GM12865 (cell line): Measurements from ENCODE around the gene CNOT4.

Experiments
- DNase-seq: peaks from one replicate; pipeline ENCODE4 v3.0.0; 2010; ENCODE audit warnings: low read depth
- H3K4me3 ChIP-seq: 2 replicates; pipeline ENCODE4 v1.5.1; 2011; ENCODE audit warnings: mild to moderate bottlenecking, low read depth, low read length, control low read depth
- TF ChIP-seq, protein P1 (sequence below): IDR thresholded peaks from 2 replicates; pipeline ENCODE4 v1.5.1; 2011; ENCODE audit warnings: low read length, control low read depth, low read depth, inconsistent platforms; ENCODE audit not compliant: insufficient read depth; ENCODE audit errors: missing control alignments

Gene CNOT4

GRCh38 chr7:135392701-135393100, 117.2 kb downstream of the CNOT4 start:
- DNase-seq, result no peak
- TF ChIP-seq, protein P1, sequence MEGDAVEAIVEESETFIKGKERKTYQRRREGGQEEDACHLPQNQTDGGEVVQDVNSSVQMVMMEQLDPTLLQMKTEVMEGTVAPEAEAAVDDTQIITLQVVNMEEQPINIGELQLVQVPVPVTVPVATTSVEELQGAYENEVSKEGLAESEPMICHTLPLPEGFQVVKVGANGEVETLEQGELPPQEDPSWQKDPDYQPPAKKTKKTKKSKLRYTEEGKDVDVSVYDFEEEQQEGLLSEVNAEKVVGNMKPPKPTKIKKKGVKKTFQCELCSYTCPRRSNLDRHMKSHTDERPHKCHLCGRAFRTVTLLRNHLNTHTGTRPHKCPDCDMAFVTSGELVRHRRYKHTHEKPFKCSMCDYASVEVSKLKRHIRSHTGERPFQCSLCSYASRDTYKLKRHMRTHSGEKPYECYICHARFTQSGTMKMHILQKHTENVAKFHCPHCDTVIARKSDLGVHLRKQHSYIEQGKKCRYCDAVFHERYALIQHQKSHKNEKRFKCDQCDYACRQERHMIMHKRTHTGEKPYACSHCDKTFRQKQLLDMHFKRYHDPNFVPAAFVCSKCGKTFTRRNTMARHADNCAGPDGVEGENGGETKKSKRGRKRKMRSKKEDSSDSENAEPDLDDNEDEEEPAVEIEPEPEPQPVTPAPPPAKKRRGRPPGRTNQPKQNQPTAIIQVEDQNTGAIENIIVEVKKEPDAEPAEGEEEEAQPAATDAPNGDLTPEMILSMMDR, result no peak
- no peak overlapping the region for H3K4me3 ChIP-seq

DNA sequence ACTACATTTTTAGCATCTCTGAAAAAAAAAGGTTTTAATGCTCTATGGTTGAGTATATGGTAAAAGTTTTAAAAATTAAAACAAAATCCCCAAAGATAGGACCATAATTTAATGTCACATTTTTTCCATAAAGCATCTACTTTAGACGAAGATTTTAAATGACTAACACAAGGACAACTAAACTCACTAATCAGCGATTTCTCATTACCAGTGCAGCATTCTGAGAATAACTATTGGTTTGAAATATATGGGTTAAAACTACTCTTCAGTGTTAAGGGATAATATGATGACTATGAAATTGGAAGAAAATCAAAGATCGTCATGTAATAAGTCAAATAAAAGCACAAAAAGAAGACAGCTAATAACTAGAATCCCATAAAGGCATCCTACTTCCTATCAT, 118.4 kb downstream of the CNOT4 start:
- TF ChIP-seq, protein P1, result no peak
- no peak for DNase-seq
- no peak overlapping the region for H3K4me3 ChIP-seq

GRCh38 chr7:135390829-135391228, 119.1 kb downstream of the CNOT4 start:
- TF ChIP-seq, protein P1, result no peak
- no peak for DNase-seq

DNA sequence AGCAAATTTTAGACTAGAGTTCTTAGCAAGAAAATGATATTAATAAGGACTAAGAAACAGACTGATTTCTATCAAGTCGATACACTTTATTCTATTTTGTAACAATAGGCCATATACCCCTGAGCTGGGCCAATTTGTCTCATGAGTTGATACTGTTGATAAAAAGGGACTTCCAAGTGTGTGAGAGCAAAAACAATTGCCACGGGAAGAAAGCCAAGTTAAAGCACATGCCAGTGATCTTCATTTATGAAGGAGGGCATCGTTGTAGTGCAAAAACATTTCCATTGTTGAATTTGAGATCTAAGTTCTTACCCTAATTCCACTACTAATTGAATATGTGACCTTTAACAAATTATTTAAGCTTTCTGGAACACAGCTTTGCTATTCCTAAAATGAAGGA, 119.9 kb downstream of the CNOT4 start:
- TF ChIP-seq, protein P1, result no peak
- H3K4me3 ChIP-seq, result no peak overlapping the region
- no peak for DNase-seq

More at GRCh38 chr7:135390829-135391228, 119.1 kb downstream of the CNOT4 start:
- no peak overlapping the region for H3K4me3 ChIP-seq

GRCh38 chr7:135388616-135389015, 121.3 kb downstream of the CNOT4 start:
- no peak overlapping the region for H3K4me3 ChIP-seq
- no peak for DNase-seq
- TF ChIP-seq, protein P1, result no peak

- H3K4me3 ChIP-seq, result no peak overlapping the region
- no peak for DNase-seq
- TF ChIP-seq, protein P1, result no peak
Measured at GRCh38 chr7:135386776-135387175, 123.1 kb downstream of the CNOT4 start.

DNA sequence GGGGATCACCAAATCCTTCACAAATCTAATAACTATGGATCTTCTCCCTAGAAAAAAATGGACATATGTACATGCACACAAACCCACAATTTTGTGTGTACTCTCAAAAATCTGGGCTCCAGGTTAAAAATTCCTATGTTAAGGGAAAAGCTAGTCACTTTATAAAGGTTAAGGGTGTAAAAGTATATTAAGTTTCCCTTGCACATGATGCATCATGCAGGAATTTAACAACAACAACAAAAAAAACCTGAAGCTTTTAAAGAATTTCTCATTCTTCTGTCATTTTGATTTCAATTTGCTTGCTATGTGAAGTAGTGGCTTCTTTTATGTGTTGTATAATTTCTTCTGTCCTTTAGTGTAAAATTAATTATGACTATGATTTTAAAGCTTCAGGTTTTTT, 123.7 kb downstream of the CNOT4 start:
- TF ChIP-seq, protein P1, result no peak
- no peak overlapping the region for H3K4me3 ChIP-seq
- no peak for DNase-seq
